Right kidney (tissue), 9 donors: ENCODE data around the gene C3orf85.
"Not testable (repeated sequence)": the region's sequence is repeated elsewhere in the genome, so short reads cannot be mapped to it uniquely, and the experiment has no call there.

ENCODE experiments used
- DNase-seq: peaks from one replicate; pipeline ENCODE4 v3.0.0-alpha.2; 2016
- long read RNA-seq, 8 donors: transcript quantifications; one replicate each; lab custom pipeline, GENCODE V29; 2026

The C3orf85 gene
- long read RNA-seq, donor 1, transcript C3orf85-208 (4 exons, 925 nt), result major isoform, 9 of 21 reads
- long read RNA-seq, donor 1, partial matches to known transcripts, result 0 of 21 reads
- long read RNA-seq, donor 1, other reads (novel, unspliced or antisense), result 10 of 21 reads
- long read RNA-seq, donor 2, partial matches to known transcripts, result 5 of 11 reads
- long read RNA-seq, donor 2, other reads (novel, unspliced or antisense), result 0 of 11 reads
- long read RNA-seq, donor 3, transcript C3orf85-208 (4 exons, 925 nt), result major isoform, 8 of 9 reads
- long read RNA-seq, donor 3, partial matches to known transcripts, result 0 of 9 reads
- long read RNA-seq, donor 3, other reads (novel, unspliced or antisense), result 0 of 9 reads
- long read RNA-seq, donor 4, transcript C3orf85-208 (4 exons, 925 nt), result major isoform, 6 of 8 reads
- long read RNA-seq, donor 4, partial matches to known transcripts, result 0 of 8 reads
- long read RNA-seq, donor 4, other reads (novel, unspliced or antisense), result 0 of 8 reads
- long read RNA-seq, donor 5, transcript C3orf85-208 (4 exons, 925 nt), result major isoform, 7 of 9 reads
- long read RNA-seq, donor 5, partial matches to known transcripts, result 0 of 9 reads
- long read RNA-seq, donor 5, other reads (novel, unspliced or antisense), result 0 of 9 reads
- long read RNA-seq, donor 6, transcript C3orf85-208 (4 exons, 925 nt), result major isoform, 9 of 9 reads
- long read RNA-seq, donor 6, partial matches to known transcripts, result 0 of 9 reads
- long read RNA-seq, donor 6, other reads (novel, unspliced or antisense), result 0 of 9 reads
- long read RNA-seq, donor 7, transcript C3orf85-208 (4 exons, 925 nt), result major isoform, 6 of 15 reads
- long read RNA-seq, donor 7, partial matches to known transcripts, result 0 of 15 reads
- long read RNA-seq, donor 7, other reads (novel, unspliced or antisense), result 6 of 15 reads
- long read RNA-seq, donor 8, transcript C3orf85-208 (4 exons, 925 nt), result major isoform, 7 of 21 reads
- long read RNA-seq, donor 8, partial matches to known transcripts, result 0 of 21 reads
- long read RNA-seq, donor 8, other reads (novel, unspliced or antisense), result 14 of 21 reads

GRCh38 chr3:109136523-109136922, at the start of gene C3orf85:
Gene C3orf85 (plus strand): TSS chr3:109136719. CDS start chr3:109136848, 129 bp downstream.
- no peak for DNase-seq

GRCh38 chr3:109089265-109089664, 47.3 kb upstream of the C3orf85 start:
- no peak for DNase-seq

DNA sequence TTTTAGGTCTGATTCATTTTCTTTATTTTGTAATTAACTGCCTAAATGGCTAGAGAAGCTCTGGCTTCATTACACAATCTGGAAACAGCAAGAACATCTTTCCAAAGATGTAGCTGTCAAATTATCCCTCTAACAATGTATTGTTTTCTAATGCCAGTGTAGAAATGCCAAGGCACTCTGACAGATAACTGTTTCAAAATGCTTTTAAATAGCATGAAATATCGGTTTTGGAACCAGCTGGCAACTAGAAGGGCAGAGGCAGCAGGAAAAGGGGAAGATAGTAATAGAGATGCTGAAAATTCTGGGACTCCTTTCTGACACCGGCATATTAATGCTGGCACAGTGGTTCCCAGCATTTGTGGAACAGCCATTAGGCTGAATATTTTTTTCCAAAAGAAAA, 44.7 kb upstream of the C3orf85 start:
- DNase-seq, result no peak

- no peak for DNase-seq
Measured at GRCh38 chr3:109093561-109093960, 43.0 kb upstream of the C3orf85 start.

GRCh38 chr3:109095166-109095565, 41.4 kb upstream of the C3orf85 start:
- DNase-seq, result no peak

DNA sequence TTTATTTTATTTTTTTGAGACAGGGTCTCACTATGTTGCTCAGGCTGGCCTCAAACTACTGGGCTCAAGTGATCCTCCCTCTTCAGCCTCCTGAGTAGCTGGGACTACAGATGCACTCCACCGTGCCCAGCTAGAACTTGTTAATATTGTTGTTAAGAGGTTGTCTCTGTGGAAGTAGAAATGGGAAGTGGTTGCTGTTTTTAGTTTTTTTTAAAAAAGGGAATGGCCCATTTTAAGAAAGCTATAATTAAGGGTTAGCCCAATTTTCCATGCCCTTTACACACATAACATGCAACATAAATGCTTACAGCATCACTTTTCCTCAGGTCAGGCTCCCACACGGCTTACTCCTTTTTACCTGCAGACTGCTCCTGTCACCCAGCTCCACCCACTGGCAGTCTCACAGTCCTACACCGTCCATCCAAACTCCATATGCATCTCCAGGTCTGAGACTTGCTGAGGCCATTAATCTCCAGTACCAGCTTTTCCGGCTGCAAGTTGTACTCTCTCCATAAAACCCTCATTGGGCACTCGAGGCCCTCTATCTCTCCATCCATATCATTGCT, 38.4 kb upstream of the C3orf85 start:
- no peak for DNase-seq

DNA sequence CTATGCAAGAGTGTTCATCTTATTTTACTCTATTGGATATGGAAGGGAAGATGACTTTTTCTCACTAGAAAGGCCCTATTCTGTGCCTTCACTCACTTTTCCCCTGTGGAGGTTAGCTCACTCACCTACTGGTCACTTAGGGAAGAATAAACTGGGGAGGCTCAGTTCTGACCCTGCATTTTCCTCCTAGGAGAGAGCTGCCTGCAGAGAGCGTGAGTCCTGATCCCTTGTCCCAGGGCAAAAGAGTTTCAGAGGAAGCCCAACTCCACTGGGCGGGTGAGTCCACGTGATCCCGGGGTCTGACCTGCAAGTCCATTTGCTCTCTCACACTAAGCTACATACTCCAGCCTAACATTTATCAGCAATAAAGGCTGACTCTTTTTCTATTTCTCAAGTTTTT, 26.9 kb upstream of the C3orf85 start:
- DNase-seq, result no peak

- DNase-seq, result no peak
Measured at GRCh38 chr3:109112946-109113760, 23.4 kb upstream of the C3orf85 start.

GRCh38 chr3:109114746-109115145, 21.8 kb upstream of the C3orf85 start:
- DNase-seq, result no peak

GRCh38 chr3:109115451-109115850, 21.1 kb upstream of the C3orf85 start:
- DNase-seq, result no peak

GRCh38 chr3:109116031-109116430, 20.5 kb upstream of the C3orf85 start:
- no peak for DNase-seq

GRCh38 chr3:109117939-109118338, 18.6 kb upstream of the C3orf85 start, which contains the start of gene MORC1:
Gene MORC1 (minus strand): TSS chr3:109118134. CDS start chr3:109118059, 75 bp downstream.
- no peak for DNase-seq

GRCh38 chr3:109118584-109118983, 17.9 kb upstream of the C3orf85 start:
- DNase-seq, result no peak

DNA sequence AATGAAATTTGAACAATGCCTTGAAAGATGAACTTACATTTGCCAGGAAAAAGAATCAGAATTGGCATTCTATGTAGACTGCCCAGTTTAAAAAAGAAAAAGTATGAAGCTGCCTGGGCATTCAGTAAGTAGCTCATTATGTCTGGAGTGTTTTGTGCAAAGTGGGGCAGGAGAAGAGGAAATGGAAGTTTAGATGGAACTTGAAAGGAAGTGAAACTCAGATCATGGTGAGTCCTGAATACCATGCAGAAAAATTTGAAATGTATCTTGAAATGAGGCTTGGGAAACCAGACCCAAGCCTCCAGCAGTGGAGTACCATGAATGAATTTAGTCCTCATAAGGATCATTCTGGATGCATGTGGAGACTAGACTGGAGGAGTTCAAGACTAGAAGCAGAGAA, 13.8 kb upstream of the C3orf85 start:
- no peak for DNase-seq

- no peak for DNase-seq
Measured at GRCh38 chr3:109125902-109126301, 10.6 kb upstream of the C3orf85 start.

DNA sequence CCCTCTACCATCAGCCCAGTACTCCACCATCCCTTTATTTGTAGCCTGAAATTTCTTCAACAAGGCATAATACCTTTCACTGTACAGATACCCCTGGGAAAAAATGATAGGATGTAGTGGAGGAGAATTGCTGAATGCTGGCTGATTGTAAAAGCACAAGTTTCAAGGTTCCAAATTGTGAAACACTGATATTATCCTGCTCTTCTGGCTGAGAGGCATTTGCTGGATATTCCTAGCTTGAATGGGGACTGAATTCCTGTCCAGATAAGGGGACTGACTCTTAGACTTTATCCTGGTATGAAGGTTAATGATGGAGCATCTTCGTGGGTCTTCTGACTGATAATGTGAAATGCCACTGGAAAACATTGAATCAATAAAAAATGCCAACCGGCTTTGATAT, 9.0 kb upstream of the C3orf85 start:
- DNase-seq, result no peak

DNA sequence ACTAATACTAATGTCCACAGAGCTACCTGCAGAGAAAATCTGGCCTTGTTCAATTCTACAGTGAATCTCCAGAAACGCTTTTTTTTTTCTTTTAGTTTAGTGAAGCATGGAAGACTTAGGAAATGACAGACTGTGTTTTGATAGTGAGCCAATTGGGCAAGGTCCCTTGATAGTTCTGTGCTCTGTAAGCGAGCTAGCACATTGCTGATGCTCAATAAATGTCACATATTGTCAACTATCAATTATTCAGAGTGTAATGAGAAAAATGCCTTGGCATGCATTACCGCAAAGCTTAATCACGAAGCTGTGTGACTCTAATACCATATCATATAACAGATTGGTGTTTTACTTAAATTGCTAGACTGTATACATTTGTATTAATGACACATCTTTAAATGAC, 5.2 kb upstream of the C3orf85 start:
- no peak for DNase-seq

- DNase-seq, result no peak
Measured at GRCh38 chr3:109132801-109133473, 3.6 kb upstream of the C3orf85 start.

- DNase-seq, result not testable (repeated sequence)
Measured at GRCh38 chr3:109133474-109133816, 3.1 kb upstream of the C3orf85 start.

GRCh38 chr3:109137761-109138160, 1.2 kb downstream of the C3orf85 start:
- DNase-seq, result no peak

DNA sequence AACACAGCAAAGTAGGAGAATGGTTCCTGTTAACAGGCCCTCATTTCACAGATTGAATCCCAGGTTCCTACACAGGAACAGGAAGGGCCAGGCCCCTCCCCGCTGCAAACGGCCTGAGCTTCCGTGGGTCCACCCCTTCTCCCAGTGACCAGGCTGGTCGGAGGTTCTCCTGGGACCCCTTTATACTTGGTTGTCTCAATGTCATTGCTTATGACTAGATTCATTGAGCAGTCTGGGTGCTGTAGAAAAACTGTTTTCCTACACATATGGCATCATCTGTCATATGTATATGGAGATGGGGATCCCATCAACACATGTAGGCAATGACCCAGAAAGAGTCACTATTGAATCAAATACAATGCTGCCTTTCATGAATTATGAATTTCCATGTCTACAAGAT, 3.8 kb downstream of the C3orf85 start:
- no peak for DNase-seq
